C4-2B (cell line): Measurements from ENCODE around the gene TRAPPC12.
A peak's percentile ranks its signal among the peaks of the same experiment; 100 is the strongest.
"Not testable (repeated sequence)": the region's sequence is repeated elsewhere in the genome, so short reads cannot be mapped to it uniquely, and the experiment has no call there.

Experiments used
- H3K27ac ChIP-seq: fragments of 450-650 bp; 2 replicates; pipeline ENCODE4 v1.5.1; 2017
- CTCF ChIP-seq: fragments of 450-650 bp; conservative IDR thresholded peaks from 2 replicates; pipeline ENCODE4 v1.5.1; 2017; ENCODE audit warnings: mild to moderate bottlenecking
- ZFX ChIP-seq: fragments of 450-650 bp; IDR thresholded peaks from 2 replicates; pipeline ENCODE4 v1.6.1; 2017

TRAPPC12 gene

GRCh38 chr2:3443506-3444084 lies 64.1 kb downstream of the TRAPPC12 start:
- peak overlapping the region; percentile 71 for H3K27ac ChIP-seq
- no peak for TF ChIP-seq ZFX
- no peak for TF ChIP-seq CTCF

GRCh38 chr2:3445891-3446290 lies 66.4 kb downstream of the TRAPPC12 start:
- TF ChIP-seq ZFX (no peak), CTCF (no peak)
- no peak overlapping the region for H3K27ac ChIP-seq

- no peak overlapping the region for H3K27ac ChIP-seq
- TF ChIP-seq ZFX = no peak
- TF ChIP-seq CTCF = no peak
These were observed 66.9 kb downstream of the TRAPPC12 start for GRCh38 chr2:3446381-3446780.

- not testable (repeated sequence) for H3K27ac ChIP-seq
These were observed 67.7 kb downstream of the TRAPPC12 start for GRCh38 chr2:3447186-3447585.

GRCh38 chr2:3447789-3448317 lies 68.4 kb downstream of the TRAPPC12 start:
- no peak overlapping the region for H3K27ac ChIP-seq
- TF ChIP-seq CTCF = no peak
- no peak for TF ChIP-seq ZFX

- not testable (repeated sequence) for H3K27ac ChIP-seq
These were observed 69.0 kb downstream of the TRAPPC12 start for GRCh38 chr2:3448441-3448911.

GRCh38 chr2:3449086-3449485 lies 69.6 kb downstream of the TRAPPC12 start:
- H3K27ac ChIP-seq = no peak overlapping the region
- TF ChIP-seq CTCF = no peak
- TF ChIP-seq ZFX = no peak

GRCh38 chr2:3449936-3450335 lies 70.4 kb downstream of the TRAPPC12 start:
- TF ChIP-seq ZFX (no peak), CTCF (no peak)
- no peak overlapping the region for H3K27ac ChIP-seq
